HG02938 (cell line): ENCODE data around the gene CMSS1.

Experiments
- ATAC-seq: cut with Tn5 transposase; IDR thresholded peaks from one replicate; pipeline ENCODE4 v1.9.1; 2021; ENCODE audit warnings: mild to moderate bottlenecking, moderate library complexity; ENCODE audit not compliant: unreplicated experiment

Gene CMSS1

DNA sequence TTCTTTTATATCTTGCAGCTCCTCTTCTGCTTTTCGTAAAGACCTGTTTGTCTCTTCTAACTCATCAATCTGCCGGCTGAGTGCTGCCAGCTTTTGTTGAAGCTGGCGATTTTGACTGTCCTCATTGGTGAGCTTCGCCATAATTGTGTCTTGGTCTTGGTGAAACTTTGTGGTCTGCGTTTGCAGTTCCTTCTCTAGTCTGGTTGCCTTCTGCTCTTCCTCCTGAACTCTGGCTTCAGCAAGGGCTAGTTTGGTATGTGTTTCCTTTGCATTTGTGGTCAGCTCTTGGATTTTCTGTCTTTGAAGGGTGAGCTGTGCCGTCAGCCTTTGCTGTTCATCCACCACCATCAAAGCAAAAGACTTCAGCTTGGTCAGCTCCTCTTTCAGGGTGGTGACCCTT is 32.9 kb downstream of the CMSS1 start:
- no peak for ATAC-seq

DNA sequence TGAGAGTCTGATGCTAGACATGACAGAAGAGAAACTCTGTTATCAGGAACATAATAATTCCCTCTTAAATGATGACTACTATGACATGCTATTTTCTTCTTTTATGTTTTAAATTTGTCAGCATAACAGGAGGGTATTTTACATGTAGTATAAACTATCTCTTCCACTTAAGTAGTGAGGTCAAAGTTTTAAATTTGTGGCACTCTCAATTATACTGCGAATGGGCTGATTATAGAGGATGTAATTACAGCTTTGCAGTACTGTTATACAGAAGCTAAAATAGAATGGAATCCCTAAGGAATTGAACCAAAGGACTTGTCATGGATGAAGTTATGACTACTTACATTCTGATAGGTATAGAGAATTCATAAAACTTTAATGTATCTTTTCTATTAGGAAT is 34.3 kb downstream of the CMSS1 start:
- ATAC-seq, result no peak

DNA sequence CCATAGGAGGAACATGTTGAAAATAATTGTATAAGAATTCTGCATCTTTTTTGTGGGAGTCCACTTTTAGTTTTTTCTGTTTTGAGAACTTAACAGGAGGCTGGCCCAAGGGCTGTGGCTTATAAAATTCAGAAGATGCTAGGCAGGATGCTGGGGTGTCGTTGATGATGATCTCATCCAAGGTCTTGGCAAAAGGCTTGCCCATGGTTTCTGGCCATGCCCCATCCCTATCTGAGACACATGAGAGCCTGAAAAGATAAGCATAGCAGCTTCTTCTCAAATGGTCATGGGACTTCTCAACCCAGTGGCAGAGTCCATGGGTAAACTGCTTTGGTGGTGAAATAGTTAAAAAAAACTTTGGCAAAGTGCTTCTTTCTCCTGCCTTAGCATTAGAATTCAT is 35.2 kb downstream of the CMSS1 start:
- ATAC-seq, result no peak

DNA sequence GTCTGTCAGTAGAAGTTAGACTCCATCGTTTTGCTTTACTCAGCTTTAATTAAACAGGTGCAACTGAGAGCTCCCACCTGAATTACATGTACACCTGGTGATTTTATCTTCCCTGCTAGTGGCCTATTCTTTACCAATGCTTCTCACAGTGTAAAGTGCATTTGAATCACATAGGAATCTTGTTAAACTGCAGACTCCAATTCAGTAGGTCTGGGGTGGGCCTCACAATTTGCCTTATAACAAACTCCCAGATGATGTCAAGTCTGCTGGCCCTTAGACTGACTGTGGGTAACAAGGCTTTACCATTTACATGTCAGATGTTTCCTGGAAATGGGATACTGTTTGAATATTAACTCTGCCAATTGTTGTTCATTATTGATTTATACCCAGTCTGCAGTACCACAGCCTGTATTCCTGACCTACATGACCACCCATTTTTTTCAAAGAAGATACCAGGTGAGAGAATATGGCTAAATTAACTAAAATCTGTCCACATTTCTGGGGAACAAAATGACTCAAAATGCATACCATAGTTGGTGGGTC is 37.2 kb downstream of the CMSS1 start:
- ATAC-seq, result no peak

DNA sequence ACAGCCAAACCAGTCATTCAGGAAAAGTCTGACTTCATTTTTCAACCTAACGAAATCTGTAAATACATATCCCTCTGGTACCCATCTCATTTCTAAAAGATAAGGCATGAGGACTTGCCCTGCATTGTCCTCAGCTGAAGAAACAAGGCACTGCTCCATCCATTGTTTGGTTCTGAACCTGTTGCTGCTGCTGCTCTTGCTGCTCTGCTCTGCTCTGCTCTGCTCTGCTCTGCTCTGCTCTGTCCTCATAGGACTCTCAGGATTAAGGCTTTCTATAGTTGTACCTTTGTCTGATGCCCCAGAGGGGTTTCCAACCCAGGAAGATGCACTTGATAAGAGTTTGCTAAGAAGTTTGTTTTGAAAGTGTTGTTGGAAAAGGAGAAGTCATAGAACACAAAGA is 38.2 kb downstream of the CMSS1 start:
- no peak for ATAC-seq

DNA sequence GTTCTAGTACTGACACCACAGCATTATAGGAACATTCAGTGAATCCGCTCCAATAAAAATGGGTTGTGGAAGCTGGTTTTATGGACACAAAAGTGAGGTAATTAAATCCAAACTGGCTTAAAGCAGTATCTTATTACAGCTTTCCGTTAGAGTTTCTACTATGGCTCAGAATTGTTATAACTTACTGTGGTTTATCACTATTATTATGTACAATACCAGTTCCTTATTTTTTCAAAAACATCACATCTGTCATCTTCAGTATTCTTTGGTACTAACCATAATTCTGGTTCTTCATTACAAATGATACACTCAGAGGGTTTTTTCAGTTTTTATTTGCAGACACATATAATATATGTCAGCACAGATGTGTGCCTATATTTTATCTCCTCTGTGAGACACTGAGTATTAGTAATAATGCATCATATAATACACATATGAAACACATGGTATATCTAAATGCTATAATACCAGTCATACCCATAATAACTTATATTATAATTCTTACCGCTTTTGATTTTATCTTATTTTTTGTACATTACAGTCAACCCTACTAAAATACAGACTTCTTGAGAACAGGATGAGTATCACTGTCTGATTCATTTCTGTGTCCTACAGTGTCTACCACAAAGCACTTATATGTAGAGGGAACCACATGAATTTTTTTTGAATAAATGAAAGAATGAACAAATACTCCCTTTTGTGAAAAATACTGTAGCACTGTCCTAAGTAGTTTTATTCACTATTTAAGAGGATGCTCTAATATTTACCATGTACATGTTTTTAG is 39.0 kb downstream of the CMSS1 start:
- ATAC-seq, result no peak

DNA sequence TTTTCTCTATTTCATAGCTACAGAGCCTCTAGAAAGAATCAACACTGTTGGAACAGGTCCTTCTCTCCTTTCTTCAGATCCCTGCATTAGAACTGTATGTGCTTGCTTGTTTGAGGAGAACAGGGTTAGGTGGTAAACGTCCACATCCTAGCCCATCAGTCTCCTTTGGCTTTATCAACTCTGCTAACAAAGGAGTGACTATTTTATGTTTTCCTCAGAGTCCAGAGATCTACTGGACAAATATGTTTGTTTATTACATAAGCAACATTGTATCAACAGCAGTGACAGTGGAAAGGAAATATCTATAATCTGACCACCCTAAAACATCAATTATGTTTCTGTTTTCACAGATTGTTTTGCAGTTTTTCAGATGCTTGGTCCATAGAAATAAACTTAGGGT is 39.6 kb downstream of the CMSS1 start:
- ATAC-seq, result no peak

DNA sequence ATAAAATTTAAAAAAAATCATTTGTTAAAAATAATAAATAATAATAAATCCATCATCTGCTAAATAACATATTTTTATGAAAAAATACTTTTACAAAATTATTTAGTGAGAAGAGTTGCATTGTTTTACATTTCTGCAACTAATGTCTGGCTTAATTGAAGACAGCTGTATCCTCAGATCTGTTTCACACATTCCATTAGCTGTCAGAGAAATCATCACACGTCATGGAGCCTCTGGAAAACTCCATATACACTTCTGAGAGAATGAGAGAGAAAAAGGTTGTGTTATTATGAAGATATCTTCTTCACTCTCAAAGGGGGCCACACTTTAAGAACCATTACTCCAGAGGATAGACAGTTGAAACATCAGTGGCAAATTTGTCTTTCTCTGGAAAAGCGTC is 40.8 kb downstream of the CMSS1 start:
- no peak for ATAC-seq

DNA sequence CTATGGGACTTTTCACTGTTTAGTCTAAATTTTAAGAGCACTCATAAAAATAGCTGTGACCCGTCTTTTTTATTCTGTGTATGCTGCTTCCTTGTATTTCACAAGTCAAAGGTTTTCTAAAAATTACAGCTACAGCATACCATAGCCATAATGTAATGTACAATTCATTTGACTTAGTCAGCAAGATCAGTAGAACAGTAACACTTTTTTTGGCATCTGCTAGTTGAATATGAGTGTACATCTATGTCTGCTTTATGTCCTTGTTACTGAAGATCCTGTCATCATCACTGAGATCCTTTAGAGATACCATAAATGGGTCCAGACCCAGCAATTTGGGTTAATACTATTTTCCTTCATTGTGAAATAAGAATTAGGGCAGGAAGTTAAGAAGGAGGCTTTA is 42.2 kb downstream of the CMSS1 start:
- no peak for ATAC-seq

DNA sequence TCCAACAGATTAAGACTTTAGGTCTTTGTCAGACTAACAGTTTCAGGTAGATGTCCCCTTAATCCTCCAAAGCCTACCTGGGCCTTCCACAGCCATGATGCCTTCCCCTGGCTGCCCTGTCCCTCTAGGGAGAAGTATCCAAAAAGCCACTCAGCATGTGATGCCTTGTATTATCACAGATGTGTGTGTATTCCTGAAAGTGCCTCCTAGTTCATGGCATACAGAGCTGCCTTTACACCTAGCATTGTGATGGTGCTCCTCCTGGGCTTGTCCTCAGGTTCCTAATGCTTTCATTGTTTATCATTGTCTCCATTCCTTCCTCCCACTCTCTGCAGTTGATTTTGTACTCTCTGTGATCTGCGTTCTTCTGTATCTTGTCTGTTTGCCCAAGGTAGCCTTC is 43.6 kb downstream of the CMSS1 start:
- ATAC-seq, result no peak

DNA sequence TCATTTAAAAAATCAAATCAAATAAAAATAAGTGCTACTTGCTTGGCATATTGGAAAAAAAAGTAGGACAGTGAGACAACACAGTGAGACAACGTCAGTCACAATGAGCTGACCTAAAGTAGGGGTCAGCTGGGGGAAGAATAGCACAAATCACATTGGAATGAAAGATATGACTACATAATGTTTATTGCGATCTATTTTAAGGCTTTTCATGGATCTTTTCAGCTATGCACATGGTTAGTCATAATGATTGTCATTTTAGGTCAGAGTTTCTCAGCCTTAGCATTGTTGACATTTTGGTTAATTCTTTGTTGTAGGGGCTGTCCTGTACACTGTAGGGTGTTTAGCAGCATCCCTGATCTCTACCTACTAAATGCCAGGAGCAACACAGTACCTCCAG is 44.5 kb downstream of the CMSS1 start:
- no peak for ATAC-seq

DNA sequence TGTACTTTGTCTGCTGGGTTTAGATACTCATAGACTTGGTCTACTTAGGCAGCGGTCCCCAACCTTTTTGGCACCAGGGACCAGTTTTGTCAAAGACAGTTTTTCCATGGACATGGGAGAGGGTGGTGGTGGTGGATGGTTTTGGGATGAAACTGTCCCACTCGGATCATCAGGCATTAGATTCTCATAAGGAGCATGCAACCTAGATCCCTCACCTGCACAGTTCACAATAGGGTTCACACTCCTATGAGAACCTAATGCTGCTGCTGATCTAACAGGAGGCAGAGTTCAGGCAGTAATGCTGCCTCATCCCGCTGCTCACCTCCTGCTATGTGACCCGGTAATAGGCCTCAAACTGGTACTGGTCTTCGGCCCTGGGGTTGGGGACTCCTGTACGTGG is 45.3 kb downstream of the CMSS1 start:
- no peak for ATAC-seq

DNA sequence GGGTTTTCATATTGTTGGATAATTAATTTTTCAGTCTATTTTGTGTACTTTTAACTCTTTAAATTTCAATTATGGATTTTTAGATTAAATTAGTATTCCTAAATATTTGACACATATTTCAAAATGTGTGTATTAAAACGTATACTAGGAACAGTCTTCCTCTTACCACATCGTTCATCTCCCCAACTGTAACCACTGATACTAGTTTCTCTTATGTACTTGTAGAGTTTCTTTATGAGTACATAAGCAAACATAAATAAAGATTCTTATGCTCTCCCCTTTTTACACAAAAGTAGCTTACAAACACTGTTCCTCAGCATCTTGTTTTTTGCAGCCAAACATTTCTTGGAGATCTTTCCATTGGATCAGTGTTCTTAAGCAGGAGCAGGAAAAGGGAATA is 45.9 kb downstream of the CMSS1 start:
- ATAC-seq, result peak; percentile 60

DNA sequence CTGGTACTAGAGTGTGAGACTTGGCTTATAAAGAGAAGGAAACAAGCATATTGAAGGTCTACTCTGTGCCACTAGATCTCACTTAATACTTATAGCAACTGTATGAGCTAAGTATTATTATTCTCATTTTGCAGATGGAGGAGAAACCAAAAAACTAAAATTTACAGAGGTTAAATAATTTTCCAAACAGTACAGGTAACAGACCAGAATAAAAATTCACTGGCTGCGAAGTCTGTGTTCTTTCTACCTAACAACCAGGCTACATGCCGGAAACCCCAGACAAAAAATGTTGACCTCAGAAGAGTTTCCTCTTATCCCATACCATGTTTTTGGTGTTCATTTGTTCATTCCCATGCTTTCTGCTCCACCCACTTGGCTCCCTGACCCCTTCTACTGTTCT is 46.6 kb downstream of the CMSS1 start:
- no peak for ATAC-seq

DNA sequence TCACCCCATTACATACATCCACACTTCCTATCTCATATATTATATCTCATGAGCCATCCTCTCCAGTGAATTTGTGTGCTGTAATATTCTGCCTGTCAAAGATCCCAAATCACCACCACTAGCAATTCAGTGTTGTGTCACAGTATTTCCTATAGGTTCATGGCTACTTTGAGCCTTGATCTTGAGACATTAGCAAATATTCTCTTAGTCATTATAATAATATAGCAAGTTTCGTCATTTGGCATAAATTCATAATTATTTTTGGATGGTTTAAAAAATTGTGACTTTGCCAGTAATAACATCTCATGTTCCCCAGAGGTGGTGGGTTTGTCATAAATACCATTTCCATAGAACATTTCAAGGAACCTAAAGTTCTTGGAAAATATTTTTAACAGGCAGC is 47.7 kb downstream of the CMSS1 start:
- ATAC-seq, result no peak

DNA sequence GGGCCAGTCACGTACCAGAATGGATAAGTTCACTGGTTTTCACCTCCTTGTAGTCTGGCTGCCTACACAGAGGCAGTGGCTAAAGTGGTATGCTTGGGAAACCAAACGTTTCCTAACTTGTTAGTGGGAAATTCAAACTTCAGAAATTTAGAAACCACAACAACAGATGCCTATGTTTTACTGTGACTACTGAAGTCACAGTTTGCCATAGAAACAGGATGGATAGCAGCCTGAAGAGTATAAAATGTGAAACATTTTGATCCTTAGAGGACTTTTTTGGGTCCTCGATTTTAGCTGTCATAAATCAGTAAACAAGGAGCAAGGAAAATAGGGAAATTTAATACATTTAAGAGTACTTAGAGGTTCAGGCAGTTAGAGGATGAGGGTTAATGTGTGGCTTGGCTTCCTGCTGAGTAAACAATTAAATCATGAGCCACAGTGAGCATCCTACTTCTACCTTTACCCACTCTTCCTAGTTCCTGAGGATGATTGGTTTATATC is 48.6 kb downstream of the CMSS1 start:
- ATAC-seq, result no peak

DNA sequence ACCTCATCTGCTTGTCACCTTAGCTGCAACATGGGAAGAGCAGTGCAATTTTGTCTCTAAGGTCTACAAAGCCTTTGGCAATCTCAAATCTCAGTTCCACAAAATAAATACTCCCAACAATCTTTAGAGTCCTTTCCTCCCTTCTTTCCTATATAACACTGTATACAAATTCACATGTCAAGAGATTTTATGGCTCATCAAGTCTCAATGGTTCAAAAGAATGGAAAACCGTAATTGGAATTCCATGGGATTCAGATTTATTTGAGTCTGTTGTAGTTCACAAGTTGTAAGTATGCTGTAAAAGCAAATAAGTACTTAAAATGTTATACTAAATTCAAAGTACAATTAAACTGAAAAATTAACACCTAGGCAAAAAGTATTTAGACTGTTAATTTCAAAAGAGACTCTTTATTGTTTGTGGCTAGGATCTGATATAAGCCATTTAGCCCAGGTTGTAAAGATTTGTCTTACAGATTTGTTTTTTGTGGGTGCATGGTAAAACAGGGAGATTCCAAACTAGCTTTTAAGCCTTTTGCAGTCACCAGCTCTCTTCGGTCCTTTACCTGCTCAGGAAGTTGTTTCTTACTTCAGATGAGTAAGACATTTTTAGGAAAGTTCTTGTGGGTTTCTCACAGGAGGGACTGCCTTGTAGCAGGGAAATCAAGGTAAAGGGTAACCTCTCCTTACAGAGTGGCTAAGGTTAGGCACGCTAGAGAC is 50.1 kb downstream of the CMSS1 start:
- no peak for ATAC-seq

DNA sequence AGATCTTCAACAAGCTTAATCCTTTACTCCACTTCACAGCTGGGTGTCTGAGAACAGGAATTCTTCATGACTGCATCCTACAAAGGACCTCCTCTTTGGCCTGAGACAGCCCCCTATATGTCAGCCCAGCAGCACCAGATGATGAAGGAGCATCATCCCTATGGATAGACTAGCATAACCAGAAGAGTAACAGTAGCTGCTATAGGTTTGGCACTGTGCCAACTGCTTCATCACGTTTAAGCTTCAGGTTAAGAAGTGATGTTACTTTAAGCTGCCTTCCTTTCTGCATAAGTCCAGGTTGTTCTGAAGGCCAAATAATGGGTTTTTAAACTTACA is 50.6 kb downstream of the CMSS1 start:
- no peak for ATAC-seq

DNA sequence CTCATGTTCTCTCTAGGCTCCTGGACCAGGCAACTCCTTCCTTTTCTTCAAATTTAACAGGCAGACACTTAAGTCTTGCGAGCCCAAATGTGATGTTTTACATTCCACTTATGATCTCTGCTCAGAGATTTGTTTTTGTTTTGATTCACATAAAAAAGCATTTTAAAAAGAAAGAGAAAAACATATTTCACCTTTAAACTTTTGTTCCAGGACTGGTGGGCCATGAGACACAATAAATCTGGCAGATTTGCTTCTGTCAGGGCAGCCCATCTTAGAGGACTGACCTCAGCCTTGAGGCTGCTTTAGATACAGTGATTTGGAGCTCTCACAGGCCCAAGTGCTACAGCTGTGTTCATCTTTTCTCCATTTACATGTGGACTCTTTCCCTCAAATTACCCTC is 52.0 kb downstream of the CMSS1 start:
- no peak for ATAC-seq

DNA sequence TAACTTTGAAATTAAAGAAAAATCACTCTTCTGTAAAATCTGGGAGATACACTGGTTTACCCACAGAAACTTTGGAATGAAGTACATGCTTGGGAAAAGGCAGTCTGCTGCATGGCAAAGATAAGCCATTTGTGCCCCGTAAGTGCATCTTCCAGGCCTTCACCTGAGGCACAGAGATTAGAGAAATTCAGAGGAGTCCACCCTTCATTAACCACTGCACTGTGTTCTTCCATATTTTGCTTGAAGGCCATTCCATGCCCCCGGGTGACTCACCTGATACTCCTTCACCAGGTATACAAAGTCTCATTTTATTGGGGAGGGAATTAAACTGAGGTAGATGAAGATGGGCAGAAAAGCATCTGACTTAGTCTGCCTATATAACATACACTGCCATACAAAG is 53.0 kb downstream of the CMSS1 start:
- ATAC-seq, result no peak

DNA sequence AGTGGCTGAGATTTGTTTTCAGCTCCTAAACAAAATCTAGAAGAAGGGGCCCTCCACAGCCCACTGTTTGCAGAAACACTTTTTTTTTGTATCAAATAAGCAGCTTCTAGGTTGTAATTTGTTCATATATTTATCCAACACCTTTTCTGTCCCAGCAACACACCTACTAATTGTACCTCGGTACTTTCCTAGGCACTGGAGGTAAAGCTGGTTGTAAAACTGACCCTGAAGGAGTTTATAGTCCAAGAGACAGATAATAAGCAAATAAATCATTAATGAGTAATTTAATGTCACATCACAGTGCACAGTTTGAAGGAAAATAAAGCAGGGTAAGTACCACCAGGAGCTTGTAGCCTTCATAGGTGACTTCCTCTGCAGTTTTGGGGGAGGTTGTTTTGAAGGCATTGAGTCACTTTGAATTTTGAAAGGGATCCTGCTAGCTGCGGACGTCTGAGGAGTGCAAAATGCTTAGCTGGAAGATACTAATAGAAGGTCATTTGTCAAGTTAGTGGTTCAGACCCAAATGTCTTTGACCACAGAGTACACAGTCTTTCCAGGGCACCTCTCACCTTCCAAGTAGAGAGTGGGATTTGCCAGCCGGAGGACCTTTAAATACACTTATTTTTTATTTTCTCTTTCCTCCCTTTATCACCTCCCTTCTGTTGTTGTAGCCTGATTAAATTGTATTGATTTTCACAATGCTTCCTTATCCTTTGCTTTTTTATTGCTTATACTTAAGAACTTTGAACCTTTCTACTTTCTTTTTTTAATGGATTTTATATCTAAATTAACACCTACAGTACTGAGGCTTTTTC is 53.8 kb downstream of the CMSS1 start:
- no peak for ATAC-seq

DNA sequence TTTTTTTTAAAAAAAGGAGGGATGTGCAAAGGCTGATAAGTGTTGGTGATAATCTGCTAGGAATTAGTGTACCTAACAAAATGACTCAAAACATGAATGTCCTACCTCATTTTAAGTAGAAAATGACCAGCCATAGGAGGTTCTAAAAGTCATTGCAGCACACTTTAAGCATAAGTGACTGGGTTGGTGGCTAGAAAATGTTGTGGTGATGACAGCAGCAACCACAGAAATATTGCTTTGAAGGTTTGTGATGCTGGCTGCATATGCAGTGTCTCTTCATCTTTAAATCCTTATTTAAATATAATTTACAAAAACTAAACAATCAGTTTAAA is 55.2 kb downstream of the CMSS1 start:
- ATAC-seq, result peak; percentile 57
